ENCODE measurements around the gene ZNF101.

The ZNF101 gene

DNA sequence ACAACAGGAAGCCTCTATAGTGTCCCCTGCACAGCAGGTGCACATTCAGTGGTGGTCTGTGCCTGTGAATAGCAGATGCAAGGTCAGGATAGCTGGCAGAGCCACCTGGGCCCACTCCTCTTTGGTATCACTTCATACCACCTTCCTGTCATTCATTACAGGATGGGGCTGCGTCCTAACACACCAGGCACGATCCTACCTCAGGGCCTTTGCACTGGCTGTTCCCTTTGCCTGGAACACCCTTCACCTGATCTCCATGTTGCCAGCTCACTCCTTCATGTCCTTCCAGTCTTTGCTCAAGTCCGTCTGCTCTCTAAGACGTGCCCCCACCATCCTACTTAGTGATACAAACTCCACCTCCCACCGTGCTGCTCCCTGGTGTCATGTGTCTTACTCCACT, 36.0 kb upstream of the ZNF101 start:
- H2BK12ac ChIP-seq (ENCODE audit: low read length), result no peak overlapping the region

GRCh38 chr19:19633711-19634515, 34.7 kb upstream of the ZNF101 start:
- no peak overlapping the region for H3K14ac ChIP-seq (ENCODE audit: low read length)
- H3K18ac ChIP-seq (ENCODE audit: low read length), result no peak overlapping the region
- no peak overlapping the region for H3K27ac ChIP-seq (ENCODE audit: low read depth, low read length)
- H3K9ac ChIP-seq (ENCODE audit: low read length), result no peak overlapping the region
- no peak overlapping the region for H3K4me3 ChIP-seq (ENCODE audit: low read depth, low read length)
- peaks cover 60 to 74% of the 10 kb centered on the region in 2 experiments for H3K36me3 ChIP-seq (ENCODE audit: control insufficient read depth in 1 of 2, insufficient read depth in 2 of 2, low read length in 2 of 2)
- H3K9me3 ChIP-seq (ENCODE audit: insufficient read depth, low read depth, low read length), result no peaks in the 10 kb centered on the region
- no peak overlapping the region for H3K4ac ChIP-seq (ENCODE audit: low read depth, low read length)
- H3K4me2 ChIP-seq (ENCODE audit: low read length), result no peak overlapping the region
- no peaks in the 10 kb centered on the region for H3K27me3 ChIP-seq (ENCODE audit: insufficient read depth, low read length)
- H2BK120ac ChIP-seq (ENCODE audit: insufficient read depth, low read length, poor library complexity), result no peak overlapping the region
- no peak overlapping the region for H4K91ac ChIP-seq (ENCODE audit: low read depth, low read length)
- H2BK5ac ChIP-seq (ENCODE audit: low read depth, low read length, poor library complexity), result no peak overlapping the region
- no peak overlapping the region for H2BK12ac ChIP-seq (ENCODE audit: low read length)
- H4K12ac ChIP-seq (ENCODE audit: low read depth, low read length), result no peak overlapping the region
- no peak for DNase-seq
- H2AFZ ChIP-seq (ENCODE audit: insufficient read depth, low read length, poor library complexity), result no peak overlapping the region
- no peak overlapping the region for H4K8ac ChIP-seq (ENCODE audit: low read depth, low read length)
- peaks cover under 1% of the 10 kb centered on the region for H3K79me1 ChIP-seq (ENCODE audit: low read length)
- WGBS (ENCODE audit: extremely low coverage, insufficient coverage, insufficient read length), result no CpG with 5 or more reads among the region's 22 CpGs
- H3K23ac ChIP-seq (ENCODE audit: low read length), result no peak overlapping the region
- H3K79me2 ChIP-seq (ENCODE audit: control insufficient read depth, insufficient read depth, low read length, poor library complexity), result no peaks in the 10 kb centered on the region
- peaks cover 0 to under 1% of the 10 kb centered on the region in 2 experiments for H3K4me1 ChIP-seq (ENCODE audit: control insufficient read depth in 1 of 2, insufficient read depth in 2 of 2, low read length in 2 of 2)
- no peak overlapping the region for H2AK5ac ChIP-seq (ENCODE audit: low read length)

More for the DNA sequence above, 36.0 kb upstream of the ZNF101 start:
- H3K23ac ChIP-seq (ENCODE audit: low read length), result no peak overlapping the region
- H4K8ac ChIP-seq (ENCODE audit: low read depth, low read length), result no peak overlapping the region
- no peak overlapping the region for H3K4me3 ChIP-seq (ENCODE audit: low read depth, low read length)
- no peak for DNase-seq
- H3K9me3 ChIP-seq (ENCODE audit: insufficient read depth, low read depth, low read length), result no peaks in the 10 kb centered on the region
- no peak overlapping the region for H3K27ac ChIP-seq (ENCODE audit: low read depth, low read length)
- peaks cover 12% of the 10 kb centered on the region for H3K79me1 ChIP-seq (ENCODE audit: low read length)
- no peak overlapping the region for H4K91ac ChIP-seq (ENCODE audit: low read depth, low read length)
- peaks cover 0 to 2% of the 10 kb centered on the region in 2 experiments for H3K4me1 ChIP-seq (ENCODE audit: control insufficient read depth in 1 of 2, insufficient read depth in 2 of 2, low read length in 2 of 2)
- no CpG with 5 or more reads among the region's 5 CpGs for WGBS (ENCODE audit: extremely low coverage, insufficient coverage, insufficient read length)
- no peak overlapping the region for H2AFZ ChIP-seq (ENCODE audit: insufficient read depth, low read length, poor library complexity)
- H2BK120ac ChIP-seq (ENCODE audit: insufficient read depth, low read length, poor library complexity), result no peak overlapping the region
- no peak overlapping the region for H3K9ac ChIP-seq (ENCODE audit: low read length)
- no peak overlapping the region for H2AK5ac ChIP-seq (ENCODE audit: low read length)
- H2BK5ac ChIP-seq (ENCODE audit: low read depth, low read length, poor library complexity), result no peak overlapping the region
- no peak overlapping the region for H3K4ac ChIP-seq (ENCODE audit: low read depth, low read length)
- H4K12ac ChIP-seq (ENCODE audit: low read depth, low read length), result no peak overlapping the region
- peaks cover 6% of the 10 kb centered on the region for H3K79me2 ChIP-seq (ENCODE audit: control insufficient read depth, insufficient read depth, low read length, poor library complexity)
- H3K36me3 ChIP-seq (ENCODE audit: control insufficient read depth in 1 of 2, insufficient read depth in 2 of 2, low read length in 2 of 2), result peaks cover 53 to 67% of the 10 kb centered on the region in 2 experiments
- H3K18ac ChIP-seq (ENCODE audit: low read length), result no peak overlapping the region
- H3K14ac ChIP-seq (ENCODE audit: low read length), result no peak overlapping the region
- H3K27me3 ChIP-seq (ENCODE audit: insufficient read depth, low read length), result no peaks in the 10 kb centered on the region
- H3K4me2 ChIP-seq (ENCODE audit: low read length), result no peak overlapping the region

DNA sequence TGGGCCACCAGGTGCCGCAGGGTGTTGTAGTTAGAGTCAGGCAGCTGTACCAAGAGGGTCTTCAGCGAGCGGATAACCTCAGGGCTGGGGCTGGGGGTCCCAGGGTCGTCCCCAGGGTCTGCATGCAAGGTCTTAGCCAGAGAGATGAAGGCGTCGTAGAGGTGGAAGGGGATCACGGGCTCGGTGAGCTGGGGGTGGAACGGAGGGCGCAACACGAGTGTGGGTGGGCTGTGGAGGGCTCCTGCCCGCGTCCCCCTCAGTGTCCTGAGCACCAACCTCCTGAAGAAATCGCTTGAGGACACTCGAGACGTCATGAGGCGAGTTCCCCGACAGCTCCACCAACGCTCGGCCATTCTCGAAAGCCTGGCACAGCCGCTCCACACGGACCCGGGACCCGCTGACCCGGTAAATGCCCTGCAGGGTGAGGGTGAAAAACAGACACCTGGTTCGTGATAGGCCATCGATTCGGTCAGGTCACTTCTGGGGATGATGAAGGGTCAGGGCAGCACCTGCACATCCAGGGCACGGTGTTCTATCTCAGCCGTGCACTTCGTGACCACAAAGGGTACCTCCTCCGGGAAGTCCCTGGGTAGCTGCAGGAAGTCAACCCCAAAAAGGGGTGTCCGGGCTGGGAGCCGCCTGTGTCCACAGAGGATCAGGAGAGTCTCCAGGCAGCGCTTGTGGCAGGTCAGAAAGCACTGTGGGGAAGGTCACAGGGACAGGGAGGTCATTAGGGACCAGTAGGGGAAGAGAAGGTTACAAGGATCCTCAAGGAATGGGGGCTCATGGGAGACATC, 33.9 kb upstream of the ZNF101 start:
- Histone ChIP-seq H3K14ac (ENCODE audit: low read length) (no peak overlapping the region), H3K9me3 (ENCODE audit: insufficient read depth, low read depth, low read length) (no peaks in the 10 kb centered on the region), H3K36me3 (ENCODE audit: control insufficient read depth in 1 of 2, insufficient read depth in 2 of 2, low read length in 2 of 2) (peaks cover 63 to 70% of the 10 kb centered on the region in 2 experiments), H3K79me2 (ENCODE audit: control insufficient read depth, insufficient read depth, low read length, poor library complexity) (no peaks in the 10 kb centered on the region), H3K79me1 (ENCODE audit: low read length) (no peaks in the 10 kb centered on the region), H2BK120ac (ENCODE audit: insufficient read depth, low read length, poor library complexity) (no peak overlapping the region), H2AK5ac (ENCODE audit: low read length) (no peak overlapping the region), H3K9ac (ENCODE audit: low read length) (no peak overlapping the region), H3K27me3 (ENCODE audit: insufficient read depth, low read length) (no peaks in the 10 kb centered on the region), H3K27ac (ENCODE audit: low read depth, low read length) (no peak overlapping the region), H3K18ac (ENCODE audit: low read length) (no peak overlapping the region), H4K12ac (ENCODE audit: low read depth, low read length) (no peak overlapping the region), H3K4ac (ENCODE audit: low read depth, low read length) (no peak overlapping the region), H2AFZ (ENCODE audit: insufficient read depth, low read length, poor library complexity) (no peak overlapping the region), H3K4me3 (ENCODE audit: low read depth, low read length) (no peak overlapping the region), H4K91ac (ENCODE audit: low read depth, low read length) (no peak overlapping the region), H3K23ac (ENCODE audit: low read length) (no peak overlapping the region), H3K4me1 (ENCODE audit: control insufficient read depth in 1 of 2, insufficient read depth in 2 of 2, low read length in 2 of 2) (no peaks in the 10 kb centered on the region), H4K8ac (ENCODE audit: low read depth, low read length) (no peak overlapping the region), H2BK12ac (ENCODE audit: low read length) (no peak overlapping the region), H2BK5ac (ENCODE audit: low read depth, low read length, poor library complexity) (no peak overlapping the region), H3K4me2 (ENCODE audit: low read length) (no peak overlapping the region)
- no CpG with 5 or more reads among the region's 36 CpGs for WGBS (ENCODE audit: extremely low coverage, insufficient coverage, insufficient read length)
- DNase-seq, result no peak

- Histone ChIP-seq H2AFZ (ENCODE audit: insufficient read depth, low read length, poor library complexity) (no peak overlapping the region), H3K18ac (ENCODE audit: low read length) (no peak overlapping the region), H2AK5ac (ENCODE audit: low read length) (no peak overlapping the region), H3K79me1 (ENCODE audit: low read length) (no peaks in the 10 kb centered on the region), H3K79me2 (ENCODE audit: control insufficient read depth, insufficient read depth, low read length, poor library complexity) (no peaks in the 10 kb centered on the region), H2BK5ac (ENCODE audit: low read depth, low read length, poor library complexity) (no peak overlapping the region), H3K27me3 (ENCODE audit: insufficient read depth, low read length) (no peaks in the 10 kb centered on the region), H3K4me1 (ENCODE audit: control insufficient read depth in 1 of 2, insufficient read depth in 2 of 2, low read length in 2 of 2) (no peaks in the 10 kb centered on the region), H4K12ac (ENCODE audit: low read depth, low read length) (no peak overlapping the region), H4K8ac (ENCODE audit: low read depth, low read length) (no peak overlapping the region), H3K36me3 (ENCODE audit: control insufficient read depth in 1 of 2, insufficient read depth in 2 of 2, low read length in 2 of 2) (peaks cover 64 to 71% of the 10 kb centered on the region in 2 experiments), H3K4me2 (ENCODE audit: low read length) (no peak overlapping the region), H3K4me3 (ENCODE audit: low read depth, low read length) (no peak overlapping the region), H4K91ac (ENCODE audit: low read depth, low read length) (no peak overlapping the region), H3K14ac (ENCODE audit: low read length) (no peak overlapping the region), H3K4ac (ENCODE audit: low read depth, low read length) (no peak overlapping the region), H2BK120ac (ENCODE audit: insufficient read depth, low read length, poor library complexity) (no peak overlapping the region), H3K23ac (ENCODE audit: low read length) (no peak overlapping the region), H3K9ac (ENCODE audit: low read length) (no peak overlapping the region), H3K27ac (ENCODE audit: low read depth, low read length) (no peak overlapping the region), H2BK12ac (ENCODE audit: low read length) (no peak overlapping the region), H3K9me3 (ENCODE audit: insufficient read depth, low read depth, low read length) (no peaks in the 10 kb centered on the region)
- no CpG with 5 or more reads among the region's 14 CpGs for WGBS (ENCODE audit: extremely low coverage, insufficient coverage, insufficient read length)
- DNase-seq, result no peak
Observed at GRCh38 chr19:19635313-19635702, 33.3 kb upstream of the ZNF101 start.
